ENCODE measurements around the gene UPB1. TPM values are rescaled to one million over a fixed set of nuclear protein-coding genes. Genes with fewer than 3 reads are reported as not detected.

The UPB1 gene
- total RNA-seq, 1 experiment from 2014 or later, result 0.11 TPM

GRCh38 chr22:24517446-24517845, 22.3 kb downstream of the UPB1 start:
- Histone ChIP-seq H3K9me3 (ENCODE audit: low read depth, low read length, poor library complexity, severe bottlenecking) (no peaks in the 10 kb centered on the region), H3K27ac (ENCODE audit: low read depth, low read length, poor library complexity, severe bottlenecking) (no peak overlapping the region), H3K36me3 (ENCODE audit: insufficient read depth, low read length, poor library complexity, severe bottlenecking) (no peaks in the 10 kb centered on the region), H3K27me3 (replicated peaks; ENCODE audit: insufficient read depth, low read depth, low read length, poor library complexity) (no peaks in the 10 kb centered on the region), H3K4me3 (ENCODE audit: low read depth, low read length, poor library complexity, severe bottlenecking) (no peak overlapping the region), H3K4me1 (ENCODE audit: insufficient read depth, low read length, poor library complexity, severe bottlenecking) (peaks cover 13% of the 10 kb centered on the region)
- TF ChIP-seq CTCF (conservative IDR thresholded peaks at IDR 0.05; ENCODE audit: low read depth, low read length), result no peak
- no peak for TF ChIP-seq EZH2 (IDR thresholded peaks at IDR 0.05; ENCODE audit: borderline replicate concordance, low read depth, low read length, poor library complexity, severe bottlenecking)
- ChIA-PET POLR2A (ENCODE audit: low non-redundant PET) (no interaction called here), CTCF (no interaction called here)
- BruUV-seq (replicated peaks), result no TSS peak
- DNase-seq (ENCODE audit: low spot score), result no peak
- intact Hi-C loops (cut with micrococcal nuclease; ENCODE audit: unreplicated experiment), result no loop called here

GRCh38 chr22:24518228-24518627, 23.1 kb downstream of the UPB1 start:
- CTCF ChIA-PET, result no interaction called here
- POLR2A ChIA-PET (ENCODE audit: low non-redundant PET), result no interaction called here
- BruUV-seq (replicated peaks), result no TSS peak

GRCh38 chr22:24518771-24519485, 23.8 kb downstream of the UPB1 start:
- H3K4me3 ChIP-seq (ENCODE audit: low read depth, low read length, poor library complexity, severe bottlenecking), result no peak overlapping the region
- TF ChIP-seq EZH2 (IDR thresholded peaks at IDR 0.05; ENCODE audit: borderline replicate concordance, low read depth, low read length, poor library complexity, severe bottlenecking) (no peak), CTCF (conservative IDR thresholded peaks at IDR 0.05; ENCODE audit: low read depth, low read length) (no peak)
- H3K36me3 ChIP-seq (ENCODE audit: insufficient read depth, low read length, poor library complexity, severe bottlenecking), result no peaks in the 10 kb centered on the region
- CTCF ChIA-PET, result no interaction called here
- intact Hi-C loops (cut with micrococcal nuclease; ENCODE audit: unreplicated experiment), result no loop called here
- H3K27me3 ChIP-seq (replicated peaks; ENCODE audit: insufficient read depth, low read depth, low read length, poor library complexity), result no peaks in the 10 kb centered on the region
- no peaks in the 10 kb centered on the region for H3K9me3 ChIP-seq (ENCODE audit: low read depth, low read length, poor library complexity, severe bottlenecking)
- no peak overlapping the region for H3K27ac ChIP-seq (ENCODE audit: low read depth, low read length, poor library complexity, severe bottlenecking)
- DNase-seq (ENCODE audit: low spot score), result no peak
- H3K4me1 ChIP-seq (ENCODE audit: insufficient read depth, low read length, poor library complexity, severe bottlenecking), result peaks cover 13% of the 10 kb centered on the region
- POLR2A ChIA-PET (ENCODE audit: low non-redundant PET), result no interaction called here
- BruUV-seq (replicated peaks), result no TSS peak

More at GRCh38 chr22:24518228-24518627, 23.1 kb downstream of the UPB1 start:
- intact Hi-C loops (cut with micrococcal nuclease; ENCODE audit: unreplicated experiment), result no loop called here
- no peak for TF ChIP-seq EZH2 (IDR thresholded peaks at IDR 0.05; ENCODE audit: borderline replicate concordance, low read depth, low read length, poor library complexity, severe bottlenecking)
- no peak for DNase-seq (ENCODE audit: low spot score)
- Histone ChIP-seq H3K4me1 (ENCODE audit: insufficient read depth, low read length, poor library complexity, severe bottlenecking) (peaks cover 13% of the 10 kb centered on the region), H3K4me3 (ENCODE audit: low read depth, low read length, poor library complexity, severe bottlenecking) (no peak overlapping the region), H3K9me3 (ENCODE audit: low read depth, low read length, poor library complexity, severe bottlenecking) (no peaks in the 10 kb centered on the region), H3K27ac (ENCODE audit: low read depth, low read length, poor library complexity, severe bottlenecking) (no peak overlapping the region), H3K27me3 (replicated peaks; ENCODE audit: insufficient read depth, low read depth, low read length, poor library complexity) (no peaks in the 10 kb centered on the region), H3K36me3 (ENCODE audit: insufficient read depth, low read length, poor library complexity, severe bottlenecking) (no peaks in the 10 kb centered on the region)

GRCh38 chr22:24519496-24519895, 24.4 kb downstream of the UPB1 start:
- no peak for TF ChIP-seq CTCF (conservative IDR thresholded peaks at IDR 0.05; ENCODE audit: low read depth, low read length)
- no peak for TF ChIP-seq EZH2 (IDR thresholded peaks at IDR 0.05; ENCODE audit: borderline replicate concordance, low read depth, low read length, poor library complexity, severe bottlenecking)
- Histone ChIP-seq H3K4me1 (ENCODE audit: insufficient read depth, low read length, poor library complexity, severe bottlenecking) (peaks cover 13% of the 10 kb centered on the region), H3K27me3 (replicated peaks; ENCODE audit: insufficient read depth, low read depth, low read length, poor library complexity) (no peaks in the 10 kb centered on the region), H3K4me3 (ENCODE audit: low read depth, low read length, poor library complexity, severe bottlenecking) (no peak overlapping the region), H3K9me3 (ENCODE audit: low read depth, low read length, poor library complexity, severe bottlenecking) (no peaks in the 10 kb centered on the region), H3K36me3 (ENCODE audit: insufficient read depth, low read length, poor library complexity, severe bottlenecking) (no peaks in the 10 kb centered on the region), H3K27ac (ENCODE audit: low read depth, low read length, poor library complexity, severe bottlenecking) (no peak overlapping the region)
- ChIA-PET POLR2A (ENCODE audit: low non-redundant PET) (no interaction called here), CTCF (no interaction called here)
- DNase-seq (ENCODE audit: low spot score), result no peak
- BruUV-seq (replicated peaks), result no TSS peak
- intact Hi-C loops (cut with micrococcal nuclease; ENCODE audit: unreplicated experiment), result no loop called here

All from A673 (cell line).